Epidermal melanocyte (primary cell): ENCODE data around the gene PLA2G3.
"Not testable (repeated sequence)": the region's sequence is repeated elsewhere in the genome, so short reads cannot be mapped to it uniquely, and the experiment has no call there.

Experiments used
- DNase-seq: peaks from one replicate; pipeline ENCODE4 v3.0.0; 2011; ENCODE audit warnings: low spot score; ENCODE audit not compliant: insufficient read length

Gene PLA2G3

DNA sequence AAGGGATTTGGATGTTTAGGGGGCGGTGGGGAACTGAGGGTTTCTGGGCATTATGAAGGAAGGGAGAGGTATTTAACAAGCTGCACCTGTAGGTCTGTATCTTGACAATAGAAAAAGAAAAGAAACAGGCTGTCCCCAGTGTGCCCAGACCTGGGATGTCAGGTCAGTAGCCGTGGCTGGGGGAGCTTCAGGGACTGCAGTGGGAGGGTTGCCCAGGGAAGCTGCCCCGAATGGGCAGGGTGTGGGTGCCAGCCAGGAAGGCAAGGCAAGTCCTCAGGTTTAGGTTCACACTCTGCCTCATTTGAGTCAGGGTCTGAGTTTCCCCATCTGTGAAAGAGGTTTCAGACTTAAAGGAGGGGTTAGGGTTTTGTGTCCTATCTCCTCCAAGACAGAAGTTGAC, 16.0 kb downstream of the PLA2G3 start:
- DNase-seq, result peak; percentile 14

- DNase-seq, result no peak
These were observed 17.1 kb downstream of the PLA2G3 start for GRCh38 chr22:31123292-31123602.

DNA sequence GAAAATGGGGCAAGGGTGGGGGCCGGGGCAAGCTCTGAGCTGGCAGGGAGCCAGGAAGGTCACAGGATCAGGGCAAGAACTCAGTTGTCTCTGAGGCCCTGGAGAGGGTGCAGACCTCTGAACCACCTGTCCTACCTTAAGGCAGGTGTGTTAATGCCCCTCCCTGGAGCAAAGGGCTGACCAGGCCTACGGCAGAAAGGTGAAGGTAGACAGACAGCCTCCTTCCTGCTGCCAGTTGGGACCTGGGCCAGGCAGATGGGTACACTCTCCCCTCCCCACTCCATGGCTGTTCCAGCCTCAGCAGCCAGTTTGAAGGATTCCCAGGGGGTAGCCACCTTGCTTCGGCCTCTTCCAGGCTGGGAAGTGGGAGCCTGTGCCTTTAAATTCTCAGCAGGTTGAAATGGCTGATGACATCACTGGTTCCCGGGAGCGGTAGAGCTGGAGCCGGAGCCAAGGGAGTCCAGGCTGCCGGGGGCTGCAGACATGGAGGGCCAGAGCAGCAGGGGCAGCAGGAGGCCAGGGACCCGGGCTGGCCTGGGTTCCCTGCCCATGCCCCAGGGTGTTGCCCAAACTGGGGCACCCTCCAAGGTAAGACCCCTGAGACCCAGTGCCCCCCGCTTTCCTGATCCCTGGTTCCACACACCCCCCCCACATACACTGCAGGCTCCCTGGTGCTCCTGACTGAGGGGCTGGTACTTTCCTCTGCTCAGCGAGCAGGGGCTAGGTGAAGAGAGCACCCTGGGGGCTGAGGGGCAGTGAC, 17.6 kb downstream of the PLA2G3 start, which contains the start of gene INPP5J:
Gene INPP5J, plus strand, starts transcription at position 435 of the 760 bp plus-strand sequence. Its CDS starts 49 bp downstream, at position 484.
- DNase-seq, result peak; percentile 42

DNA sequence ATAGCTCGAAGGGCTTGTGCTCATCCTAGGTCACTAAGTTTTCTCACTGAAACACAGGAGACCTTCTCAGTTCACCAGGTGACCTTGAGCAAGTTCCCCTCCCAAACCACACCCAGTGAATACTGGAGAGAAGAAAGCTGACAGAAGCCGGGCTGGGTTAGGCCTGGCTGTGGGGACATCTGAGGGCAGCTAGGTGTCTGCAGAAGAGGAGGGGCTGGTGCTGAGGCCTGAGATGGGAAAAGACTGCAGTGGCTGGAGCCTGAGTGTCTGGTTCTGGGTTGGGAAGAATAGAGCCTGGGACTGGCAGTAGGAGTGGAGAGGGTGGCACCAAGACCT, 18.1 kb downstream of the PLA2G3 start:
- peak; percentile 13 for DNase-seq

- no peak for DNase-seq
These were observed 18.9 kb downstream of the PLA2G3 start for GRCh38 chr22:31121403-31121802.

DNA sequence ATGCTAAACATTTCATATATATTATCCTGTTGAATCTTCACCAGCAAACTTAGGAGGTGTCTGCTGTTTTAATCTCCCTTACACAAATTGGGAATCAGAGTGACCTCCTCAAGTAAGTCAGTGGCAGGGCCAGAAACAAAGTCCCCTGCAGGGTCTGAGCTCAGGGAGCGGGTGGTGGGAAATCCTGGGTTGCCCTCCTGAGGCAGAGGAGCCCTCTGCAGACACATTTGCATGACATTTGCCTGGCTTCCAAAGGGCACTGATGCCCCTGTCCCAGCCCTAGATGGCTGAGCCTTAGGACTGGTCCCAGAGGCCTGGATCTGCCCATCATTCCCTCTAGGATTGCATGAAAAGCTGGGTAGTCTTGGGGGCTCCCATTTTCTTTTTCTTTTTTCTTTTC, 19.7 kb downstream of the PLA2G3 start:
- no peak for DNase-seq

GRCh38 chr22:31120230-31120629, 20.1 kb downstream of the PLA2G3 start:
- DNase-seq, result no peak

GRCh38 chr22:31119026-31119717, 21.1 kb downstream of the PLA2G3 start:
- no peak for DNase-seq

- no peak for DNase-seq
These were observed 22.1 kb downstream of the PLA2G3 start for GRCh38 chr22:31118046-31118820.

- DNase-seq, result not testable (repeated sequence)
These were observed 27.7 kb downstream of the PLA2G3 start for GRCh38 chr22:31112547-31113091.

GRCh38 chr22:31107894-31108218, 32.5 kb downstream of the PLA2G3 start:
- DNase-seq, result no peak

- DNase-seq, result peak; percentile 96
These were observed 33.0 kb downstream of the PLA2G3 start, which contains the start of gene SELENOM for GRCh38 chr22:31107178-31107893. Gene SELENOM (minus strand): TSS chr22:31107568. CDS start chr22:31107505, 63 bp downstream.

DNA sequence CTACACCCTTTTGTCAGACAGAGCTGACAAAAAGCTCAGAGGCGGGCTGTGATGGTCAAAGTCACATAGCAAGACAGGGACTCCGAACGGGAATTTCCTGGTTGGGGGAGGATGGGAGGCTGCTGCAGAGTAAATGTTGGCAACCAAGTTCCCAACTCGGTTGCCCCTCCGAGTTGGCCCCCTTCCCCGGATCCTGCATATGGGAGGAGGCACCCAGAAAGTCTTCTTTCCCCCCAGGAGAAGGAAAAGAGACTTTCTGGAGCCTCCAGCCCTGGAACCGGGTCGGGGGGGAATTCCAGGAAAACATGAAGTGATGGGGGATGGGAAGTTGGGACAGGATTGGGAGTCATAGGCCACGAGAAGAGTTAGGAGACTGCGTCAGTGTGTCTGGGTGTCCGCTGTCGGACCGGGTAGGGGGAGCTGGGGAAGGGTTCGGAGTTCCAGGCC, 33.6 kb downstream of the PLA2G3 start:
- DNase-seq, result no peak

GRCh38 chr22:31106001-31106571, 34.2 kb downstream of the PLA2G3 start:
- DNase-seq, result no peak

DNA sequence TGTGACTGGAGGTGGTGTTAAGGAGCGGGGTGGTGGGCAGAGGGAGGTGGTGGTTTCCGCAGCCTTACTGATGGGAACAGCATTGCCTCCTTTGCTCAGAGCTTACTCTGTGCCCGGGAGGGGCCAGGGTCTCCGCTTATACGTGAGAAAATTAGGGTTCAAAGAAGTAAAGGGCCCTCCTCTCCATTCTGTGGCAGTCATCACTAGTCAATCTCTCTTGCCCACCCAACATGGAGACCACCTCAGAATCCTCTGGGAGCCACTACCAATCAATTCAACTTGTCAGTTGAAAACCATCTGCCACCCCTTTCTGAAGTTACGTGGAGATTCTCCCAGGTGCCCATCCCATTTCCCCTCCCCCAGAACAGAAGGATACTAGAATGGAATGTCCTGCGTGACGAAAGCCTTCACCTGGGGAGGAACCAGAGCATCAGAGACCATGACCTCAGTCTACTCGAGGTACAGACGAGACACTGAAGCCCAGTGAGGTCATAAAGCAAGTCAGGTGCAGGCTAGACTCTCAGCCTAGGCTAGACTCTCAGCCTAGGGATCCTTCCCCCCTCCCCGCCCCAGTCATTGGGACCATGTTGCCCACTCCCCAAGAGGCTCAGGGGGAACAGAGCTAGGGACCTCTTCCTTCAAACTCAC, 34.9 kb downstream of the PLA2G3 start:
- DNase-seq, result no peak

DNA sequence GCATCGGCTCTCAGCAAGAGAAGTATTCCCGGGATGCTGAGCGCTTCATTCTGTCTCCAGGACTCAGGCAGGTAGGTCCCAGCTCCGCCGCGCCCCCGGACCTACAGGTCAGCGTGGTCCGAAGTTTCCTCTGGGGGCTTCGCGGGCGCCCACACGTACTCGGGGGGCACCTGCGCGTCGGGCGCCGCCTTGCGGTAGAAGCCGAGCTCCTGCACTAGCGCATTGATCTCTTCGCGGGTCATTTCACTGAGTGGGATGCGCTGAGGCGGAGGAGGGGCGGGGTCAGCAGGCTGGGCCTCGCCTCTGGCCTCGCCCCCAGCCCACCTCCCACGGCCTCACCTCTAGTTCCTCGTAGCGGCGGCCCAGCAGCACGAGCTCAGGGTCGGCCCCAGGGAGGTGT, 35.4 kb downstream of the PLA2G3 start:
- no peak for DNase-seq

DNA sequence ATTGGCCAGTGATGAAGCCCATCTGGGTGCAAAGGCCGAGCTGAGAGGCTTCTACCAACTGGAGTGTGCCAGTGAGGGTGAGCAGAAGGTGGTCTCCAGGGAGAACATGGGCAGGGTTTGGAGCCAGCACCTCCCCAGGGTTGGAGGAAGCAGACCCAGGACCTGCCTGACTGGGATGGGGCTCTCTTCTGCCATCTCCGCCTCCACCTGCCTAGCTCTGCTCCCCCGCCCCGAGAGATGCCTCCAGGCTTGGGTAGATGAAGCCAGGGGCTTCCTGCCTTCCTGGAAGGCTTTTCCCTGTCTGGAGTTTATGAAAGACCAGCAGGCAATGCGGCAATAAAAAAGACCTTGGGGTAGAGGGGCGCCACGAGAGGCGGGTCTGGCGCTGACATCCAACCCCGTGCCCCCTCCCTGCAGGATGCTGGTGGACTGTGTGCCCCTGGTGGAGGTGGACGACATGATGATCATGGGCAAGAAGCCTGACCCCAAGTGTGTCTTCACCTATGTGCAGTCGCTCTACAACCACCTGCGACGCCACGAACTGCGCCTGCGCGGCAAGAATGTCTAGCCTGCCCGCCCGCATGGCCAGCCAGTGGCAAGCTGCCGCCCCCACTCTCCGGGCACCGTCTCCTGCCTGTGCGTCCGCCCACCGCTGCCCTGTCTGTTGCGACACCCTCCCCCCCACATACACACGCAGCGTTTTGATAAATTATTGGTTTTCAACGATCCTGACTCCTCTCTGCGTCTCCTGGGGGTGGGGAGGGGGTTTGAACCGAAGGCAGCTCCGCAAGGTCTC, 36.2 kb downstream of the PLA2G3 start:
- DNase-seq, result no peak

- DNase-seq, result no peak
These were observed 37.2 kb downstream of the PLA2G3 start for GRCh38 chr22:31103111-31103510.

GRCh38 chr22:31102441-31103081, 37.7 kb downstream of the PLA2G3 start:
- DNase-seq, result peak; percentile 72
